H9 (cell line): ENCODE measurements around the gene DPEP3. TPM values are rescaled to one million over a fixed set of nuclear protein-coding genes. Genes with fewer than 3 reads are reported as not detected.

Experiments used
- DNase-seq: peaks from one replicate; pipeline ENCODE4 v3.0.0-alpha.2; 2017
- H2AFZ ChIP-seq: one replicate; pipeline ENCODE4 v1.6.1; 2013; ENCODE audit warnings: mild to moderate bottlenecking, low read length, control low read depth, moderate library complexity
- H2AK5ac ChIP-seq: 2 replicates; pipeline ENCODE4 v1.6.1; 2013; ENCODE audit warnings: low read length, control low read depth, mixed read lengths; ENCODE audit not compliant: insufficient read length
- H2BK120ac ChIP-seq: one replicate; pipeline ENCODE4 v1.6.1; 2013; ENCODE audit warnings: low read depth, mild to moderate bottlenecking, low read length, control low read depth, inconsistent platforms; ENCODE audit not compliant: poor library complexity, severe bottlenecking
- H2BK12ac ChIP-seq: 2 replicates; pipeline ENCODE4 v1.6.1; 2013; ENCODE audit warnings: low read length, control low read depth, mixed read lengths, low read depth; ENCODE audit not compliant: insufficient read length
- H2BK15ac ChIP-seq: 2 replicates; pipeline ENCODE4 v1.6.1; 2013; ENCODE audit warnings: low read depth, low read length, control low read depth
- H2BK20ac ChIP-seq: one replicate; pipeline ENCODE4 v1.6.1; 2013; ENCODE audit warnings: low read depth, mild to moderate bottlenecking, low read length, control low read depth, inconsistent platforms; ENCODE audit not compliant: poor library complexity, severe bottlenecking
- H2BK5ac ChIP-seq: 2 replicates; pipeline ENCODE4 v1.6.1; 2013; ENCODE audit warnings: low read length, control low read depth, mixed read lengths; ENCODE audit not compliant: insufficient read length
- H3K14ac ChIP-seq: 2 replicates; pipeline ENCODE4 v1.6.1; 2013; ENCODE audit warnings: low read length, control low read depth; ENCODE audit not compliant: insufficient read depth
- H3K18ac ChIP-seq: 2 replicates; pipeline ENCODE4 v1.6.1; 2013; ENCODE audit warnings: low read depth, mild to moderate bottlenecking, mixed read lengths, low read length, control low read depth; ENCODE audit not compliant: insufficient read length
- H3K23ac ChIP-seq: 2 replicates; pipeline ENCODE4 v1.6.1; 2013; ENCODE audit warnings: low read length, control low read depth, mixed read lengths, low read depth; ENCODE audit not compliant: insufficient read length
- H3K23me2 ChIP-seq: 2 replicates; pipeline ENCODE4 v1.6.1; 2013; ENCODE audit warnings: low read depth, mild to moderate bottlenecking, mixed read lengths, low read length, control low read depth; ENCODE audit not compliant: insufficient read length, poor library complexity, severe bottlenecking
- H3K27ac ChIP-seq: 2 replicates; pipeline ENCODE4 v1.5.1; 2013; ENCODE audit warnings: low read length, control low read depth, mixed read lengths, low read depth; ENCODE audit not compliant: insufficient read length
- H3K27me3 ChIP-seq: 2 replicates; pipeline ENCODE4 v1.6.1; 2013; ENCODE audit warnings: low read length, control low read depth, inconsistent platforms; ENCODE audit not compliant: insufficient read depth
- H3K4ac ChIP-seq: 2 replicates; pipeline ENCODE4 v1.6.1; 2013; ENCODE audit warnings: low read depth, mild to moderate bottlenecking, control low read depth, inconsistent platforms, low read length, moderate library complexity
- H3K4me1 ChIP-seq: 2 replicates; pipeline ENCODE4 v1.6.1; 2013; ENCODE audit warnings: low read length, control low read depth, inconsistent platforms; ENCODE audit not compliant: insufficient read depth
- H3K4me2 ChIP-seq: 2 replicates; pipeline ENCODE4 v1.6.1; 2013; ENCODE audit warnings: low read length, control low read depth, mixed read lengths; ENCODE audit not compliant: insufficient read length, insufficient read depth
- H3K56ac ChIP-seq: 2 replicates; pipeline ENCODE4 v1.6.1; 2013; ENCODE audit warnings: low read depth, mild to moderate bottlenecking, mixed read lengths, low read length, control low read depth; ENCODE audit not compliant: insufficient read length
- H3K79me1 ChIP-seq: 2 replicates; pipeline ENCODE4 v1.6.1; 2013; ENCODE audit warnings: low read depth, mild to moderate bottlenecking, moderate library complexity, low read length, control low read depth, inconsistent platforms; ENCODE audit not compliant: insufficient read depth, poor library complexity, severe bottlenecking
- H3K79me2 ChIP-seq: 2 replicates; pipeline ENCODE4 v1.6.1; 2013; ENCODE audit warnings: low read length, control low read depth, inconsistent platforms; ENCODE audit not compliant: insufficient read depth
- H3K9ac ChIP-seq: 2 replicates; pipeline ENCODE4 v1.6.1; 2013; ENCODE audit warnings: low read length, control low read depth, mixed read lengths; ENCODE audit not compliant: insufficient read length; ENCODE audit errors: extremely low read depth
- H3K9me3 ChIP-seq: one replicate; pipeline ENCODE4 v1.6.1; 2013; ENCODE audit warnings: low read depth, low read length, inconsistent platforms; ENCODE audit not compliant: control insufficient read depth
- H3T11ph ChIP-seq: one replicate; pipeline ENCODE4 v1.6.1; 2013; ENCODE audit warnings: mild to moderate bottlenecking, low read length, control low read depth, inconsistent platforms
- H4K20me1 ChIP-seq: one replicate; pipeline ENCODE4 v1.6.1; 2013; ENCODE audit not compliant: control insufficient read depth, insufficient read length, insufficient read depth
- H4K5ac ChIP-seq: 2 replicates; pipeline ENCODE4 v1.6.1; 2013; ENCODE audit warnings: low read depth, mild to moderate bottlenecking, mixed read lengths, low read length, control low read depth; ENCODE audit not compliant: insufficient read length
- H4K8ac ChIP-seq: replicated peaks from 2 replicates; pipeline ENCODE4 v1.6.1; 2013; ENCODE audit warnings: low read length, control low read depth, mixed read lengths, low read depth; ENCODE audit not compliant: insufficient read length
- H4K91ac ChIP-seq: 2 replicates; pipeline ENCODE4 v1.6.1; 2013; ENCODE audit warnings: low read depth, mild to moderate bottlenecking, moderate library complexity, mixed read lengths, low read length, control low read depth; ENCODE audit not compliant: insufficient read length
- H3K27ac Mint-ChIP-seq, 3 experiments: 2 replicates in 2 of 3; 3 replicates in 1 of 3; pipeline ENCODE4 v1.8.0; 2020 to 2021; ENCODE audit warnings: mixed read lengths in 3 of 3, mild to moderate bottlenecking in 1 of 3, moderate library complexity in 1 of 3
- H3K27me3 Mint-ChIP-seq: 2 replicates; pipeline ENCODE4 v1.8.0; 2021; ENCODE audit warnings: low read depth, mild to moderate bottlenecking, moderate library complexity, mixed read lengths
- H3K36me3 Mint-ChIP-seq, 3 experiments: 2 replicates in 2 of 3; 3 replicates in 1 of 3; pipeline ENCODE4 v1.8.0; 2020 to 2021; ENCODE audit warnings: low read depth in 3 of 3, mixed read lengths in 3 of 3; ENCODE audit not compliant: insufficient read depth in 1 of 3
- H3K4me1 Mint-ChIP-seq, 2 experiments: 2 replicates each; pipeline ENCODE4 v1.8.0; 2020; ENCODE audit warnings: mixed read lengths in 2 of 2
- H3K4me3 Mint-ChIP-seq, 2 experiments: 2 replicates in 1 of 2; 3 replicates in 1 of 2; pipeline ENCODE4 v1.8.0; 2020 to 2021; ENCODE audit warnings: mild to moderate bottlenecking in 2 of 2, mixed read lengths in 2 of 2, moderate library complexity in 1 of 2
- H3K9me3 Mint-ChIP-seq, 2 experiments: 2 replicates in 1 of 2; 3 replicates in 1 of 2; pipeline ENCODE4 v1.8.0; 2020; ENCODE audit warnings: mild to moderate bottlenecking in 2 of 2, mixed read lengths in 2 of 2, moderate library complexity in 1 of 2
- CTCF ChIP-seq: fragments of 200-600 bp; sonication (generic); conservative IDR thresholded peaks from 3 replicates; pipeline ENCODE4 v1.8.0; 2021; ENCODE audit warnings: antibody characterized with exemption, mild to moderate bottlenecking
- WGBS: extraction: QIAGEN DNeasy Blood & Tissue Kit; methylation state at CpG from one replicate; pipeline ENCODE4 v1.1.7; 2013; ENCODE audit warnings: missing lambda C conversion rate, low lambda C conversion rate, mixed read lengths; ENCODE audit not compliant: insufficient read length; ENCODE audit errors: extremely low coverage; 5-methylcytosine and 5-hydroxymethylcytosine counted together
- total RNA-seq: library from RNA; stranded (reverse); gene quantifications from 2 replicates; pipeline ENCODE4 v1.2.1, GENCODE V29; 2021

The DPEP3 gene
- total RNA-seq, 1 experiment from 2014 or later: 0.68 TPM

GRCh38 chr16:67928147-67928546 lies 52.2 kb downstream of the DPEP3 start:
- H3K27me3 Mint-ChIP-seq: no peaks in the 10 kb centered on the region
- no peak overlapping the region for H3T11ph ChIP-seq
- no peak for DNase-seq
- no peak overlapping the region for H2BK20ac ChIP-seq
- no peak overlapping the region for H2BK15ac ChIP-seq
- no peak overlapping the region for H2BK120ac ChIP-seq
- no peaks in the 10 kb centered on the region for H4K20me1 ChIP-seq
- H3K9me3 ChIP-seq: no peaks in the 10 kb centered on the region
- H3K18ac ChIP-seq: no peak overlapping the region
- H3K9me3 Mint-ChIP-seq: no peaks in the 10 kb centered on the region
- H3K4me1 ChIP-seq: no peaks in the 10 kb centered on the region
- H2AK5ac ChIP-seq: no peak overlapping the region
- no peak overlapping the region for H2BK12ac ChIP-seq
- H2AFZ ChIP-seq: no peak overlapping the region
- WGBS: no CpG with 5 or more reads among the region's 7 CpGs
- TF ChIP-seq CTCF: no peak
- H4K5ac ChIP-seq: no peak overlapping the region
- H3K36me3 Mint-ChIP-seq: peaks cover 8 to 31% (median 14%) of the 10 kb centered on the region in 3 experiments
- no peak overlapping the region for H3K4me2 ChIP-seq
- no peak overlapping the region for H3K4me3 Mint-ChIP-seq
- H3K56ac ChIP-seq: no peak overlapping the region
- H3K23ac ChIP-seq: no peak overlapping the region
- peak overlapping the region in 2 of 3 experiments; percentile 82 to 91; a peak in 3 of 7 replicates for H3K27ac Mint-ChIP-seq
- no peak overlapping the region for H3K4ac ChIP-seq
- no peaks in the 10 kb centered on the region for H3K79me2 ChIP-seq
- H3K4me1 Mint-ChIP-seq: peaks cover 4 to 7% of the 10 kb centered on the region in 2 experiments; a peak in 2 of 4 replicates
- no peaks in the 10 kb centered on the region for H3K23me2 ChIP-seq
- no peak overlapping the region for H3K27ac ChIP-seq
- H3K27me3 ChIP-seq: no peaks in the 10 kb centered on the region
- no peaks in the 10 kb centered on the region for H3K79me1 ChIP-seq
- no peak overlapping the region for H2BK5ac ChIP-seq
- H3K14ac ChIP-seq: no peak overlapping the region
- no peak overlapping the region for H4K8ac ChIP-seq
- no peak overlapping the region for H3K9ac ChIP-seq
- H4K91ac ChIP-seq: no peak overlapping the region
